ENCODE measurements around the gene DDX42.

The DDX42 gene

GRCh38 chr17:63830278-63830677 is 56.3 kb downstream of the DDX42 start:
- peaks cover 18 to 25% of the 10 kb centered on the region in 2 donors for H3K4me1 ChIP-seq (ENCODE audit: control insufficient read depth in 2 of 2, insufficient read depth in 2 of 2, low read length in 2 of 2)
- peaks cover 58 to 69% of the 10 kb centered on the region in 2 donors for H3K36me3 ChIP-seq (ENCODE audit: control insufficient read depth in 2 of 2, insufficient read depth in 2 of 2, low read length in 2 of 2)
- no peaks in the 10 kb centered on the region for H3K9me3 ChIP-seq (ENCODE audit: control insufficient read depth in 2 of 2, low read length in 2 of 2)
- H3K27ac ChIP-seq (ENCODE audit: low read depth in 2 of 2, low read length in 2 of 2), result no peak overlapping the region
- H3K9ac ChIP-seq (ENCODE audit: low read depth in 1 of 2, low read length in 2 of 2), result no peak overlapping the region
- H3K4me3 ChIP-seq (ENCODE audit: low read length in 2 of 2), result no peak overlapping the region
- H3K27me3 ChIP-seq (ENCODE audit: control insufficient read depth in 2 of 2, insufficient read depth in 2 of 2, low read length in 2 of 2), result no peaks in the 10 kb centered on the region

GRCh38 chr17:63830904-63831491 is 57.0 kb downstream of the DDX42 start:
- Histone ChIP-seq H3K9me3 (ENCODE audit: control insufficient read depth in 2 of 2, low read length in 2 of 2) (no peaks in the 10 kb centered on the region), H3K9ac (ENCODE audit: low read depth in 1 of 2, low read length in 2 of 2) (no peak overlapping the region), H3K36me3 (ENCODE audit: control insufficient read depth in 2 of 2, insufficient read depth in 2 of 2, low read length in 2 of 2) (peaks cover 62 to 68% of the 10 kb centered on the region in 2 donors), H3K4me1 (ENCODE audit: control insufficient read depth in 2 of 2, insufficient read depth in 2 of 2, low read length in 2 of 2) (peaks cover 15 to 20% of the 10 kb centered on the region in 2 donors), H3K4me3 (ENCODE audit: low read length in 2 of 2) (no peak overlapping the region), H3K27me3 (ENCODE audit: control insufficient read depth in 2 of 2, insufficient read depth in 2 of 2, low read length in 2 of 2) (no peaks in the 10 kb centered on the region), H3K27ac (ENCODE audit: low read depth in 2 of 2, low read length in 2 of 2) (no peak overlapping the region)

GRCh38 chr17:63831505-63831904 is 57.5 kb downstream of the DDX42 start:
- Histone ChIP-seq H3K9me3 (ENCODE audit: control insufficient read depth in 2 of 2, low read length in 2 of 2) (no peaks in the 10 kb centered on the region), H3K27me3 (ENCODE audit: control insufficient read depth in 2 of 2, insufficient read depth in 2 of 2, low read length in 2 of 2) (no peaks in the 10 kb centered on the region), H3K9ac (ENCODE audit: low read depth in 1 of 2, low read length in 2 of 2) (no peak overlapping the region), H3K27ac (ENCODE audit: low read depth in 2 of 2, low read length in 2 of 2) (no peak overlapping the region), H3K4me3 (ENCODE audit: low read length in 2 of 2) (no peak overlapping the region), H3K36me3 (ENCODE audit: control insufficient read depth in 2 of 2, insufficient read depth in 2 of 2, low read length in 2 of 2) (peaks cover 62 to 72% of the 10 kb centered on the region in 2 donors), H3K4me1 (ENCODE audit: control insufficient read depth in 2 of 2, insufficient read depth in 2 of 2, low read length in 2 of 2) (peaks cover 10 to 15% of the 10 kb centered on the region in 2 donors)

GRCh38 chr17:63832014-63832413 is 58.0 kb downstream of the DDX42 start:
- Histone ChIP-seq H3K4me3 (ENCODE audit: low read length in 2 of 2) (no peak overlapping the region), H3K27me3 (ENCODE audit: control insufficient read depth in 2 of 2, insufficient read depth in 2 of 2, low read length in 2 of 2) (no peaks in the 10 kb centered on the region), H3K27ac (ENCODE audit: low read depth in 2 of 2, low read length in 2 of 2) (no peak overlapping the region), H3K4me1 (ENCODE audit: control insufficient read depth in 2 of 2, insufficient read depth in 2 of 2, low read length in 2 of 2) (peaks cover 9 to 15% of the 10 kb centered on the region in 2 donors), H3K9ac (ENCODE audit: low read depth in 1 of 2, low read length in 2 of 2) (no peak overlapping the region), H3K36me3 (ENCODE audit: control insufficient read depth in 2 of 2, insufficient read depth in 2 of 2, low read length in 2 of 2) (peaks cover 67 to 77% of the 10 kb centered on the region in 2 donors), H3K9me3 (ENCODE audit: control insufficient read depth in 2 of 2, low read length in 2 of 2) (no peaks in the 10 kb centered on the region)

GRCh38 chr17:63832455-63832854 is 58.5 kb downstream of the DDX42 start:
- peaks cover 70 to 78% of the 10 kb centered on the region in 2 donors for H3K36me3 ChIP-seq (ENCODE audit: control insufficient read depth in 2 of 2, insufficient read depth in 2 of 2, low read length in 2 of 2)
- H3K27ac ChIP-seq (ENCODE audit: low read depth in 2 of 2, low read length in 2 of 2), result no peak overlapping the region
- H3K27me3 ChIP-seq (ENCODE audit: control insufficient read depth in 2 of 2, insufficient read depth in 2 of 2, low read length in 2 of 2), result no peaks in the 10 kb centered on the region

GRCh38 chr17:63833026-63833740 is 59.2 kb downstream of the DDX42 start:
- H3K27me3 ChIP-seq (ENCODE audit: control insufficient read depth in 2 of 2, insufficient read depth in 2 of 2, low read length in 2 of 2), result no peaks in the 10 kb centered on the region
- H3K9ac ChIP-seq (ENCODE audit: low read depth in 1 of 2, low read length in 2 of 2), result no peak overlapping the region
- H3K36me3 ChIP-seq (ENCODE audit: control insufficient read depth in 2 of 2, insufficient read depth in 2 of 2, low read length in 2 of 2), result peaks cover 70 to 78% of the 10 kb centered on the region in 2 donors
- no peak overlapping the region for H3K4me3 ChIP-seq (ENCODE audit: low read length in 2 of 2)
- peaks cover 6 to 15% of the 10 kb centered on the region in 2 donors for H3K4me1 ChIP-seq (ENCODE audit: control insufficient read depth in 2 of 2, insufficient read depth in 2 of 2, low read length in 2 of 2)
- no peak overlapping the region for H3K27ac ChIP-seq (ENCODE audit: low read depth in 2 of 2, low read length in 2 of 2)
- no peaks in the 10 kb centered on the region for H3K9me3 ChIP-seq (ENCODE audit: control insufficient read depth in 2 of 2, low read length in 2 of 2)

More at GRCh38 chr17:63832455-63832854, 58.5 kb downstream of the DDX42 start:
- H3K4me1 ChIP-seq (ENCODE audit: control insufficient read depth in 2 of 2, insufficient read depth in 2 of 2, low read length in 2 of 2), result peaks cover 9 to 14% of the 10 kb centered on the region in 2 donors
- H3K9ac ChIP-seq (ENCODE audit: low read depth in 1 of 2, low read length in 2 of 2), result no peak overlapping the region
- H3K9me3 ChIP-seq (ENCODE audit: control insufficient read depth in 2 of 2, low read length in 2 of 2), result no peaks in the 10 kb centered on the region
- no peak overlapping the region for H3K4me3 ChIP-seq (ENCODE audit: low read length in 2 of 2)

GRCh38 chr17:63833741-63834373 is 59.9 kb downstream of the DDX42 start:
- Histone ChIP-seq H3K27ac (ENCODE audit: low read depth in 2 of 2, low read length in 2 of 2) (no peak overlapping the region), H3K4me1 (ENCODE audit: control insufficient read depth in 2 of 2, insufficient read depth in 2 of 2, low read length in 2 of 2) (peaks cover 6 to 14% of the 10 kb centered on the region in 2 donors), H3K36me3 (ENCODE audit: control insufficient read depth in 2 of 2, insufficient read depth in 2 of 2, low read length in 2 of 2) (peaks cover 70 to 78% of the 10 kb centered on the region in 2 donors), H3K9me3 (ENCODE audit: control insufficient read depth in 2 of 2, low read length in 2 of 2) (no peaks in the 10 kb centered on the region), H3K4me3 (ENCODE audit: low read length in 2 of 2) (no peak overlapping the region), H3K27me3 (ENCODE audit: control insufficient read depth in 2 of 2, insufficient read depth in 2 of 2, low read length in 2 of 2) (no peaks in the 10 kb centered on the region), H3K9ac (ENCODE audit: low read depth in 1 of 2, low read length in 2 of 2) (no peak overlapping the region)

- Histone ChIP-seq H3K9me3 (ENCODE audit: control insufficient read depth in 2 of 2, low read length in 2 of 2) (no peaks in the 10 kb centered on the region), H3K4me1 (ENCODE audit: control insufficient read depth in 2 of 2, insufficient read depth in 2 of 2, low read length in 2 of 2) (peaks cover 14 to 21% of the 10 kb centered on the region in 2 donors), H3K4me3 (ENCODE audit: low read length in 2 of 2) (no peak overlapping the region), H3K27ac (ENCODE audit: low read depth in 2 of 2, low read length in 2 of 2) (no peak overlapping the region), H3K36me3 (ENCODE audit: control insufficient read depth in 2 of 2, insufficient read depth in 2 of 2, low read length in 2 of 2) (peaks cover 67 to 72% of the 10 kb centered on the region in 2 donors), H3K9ac (ENCODE audit: low read depth in 1 of 2, low read length in 2 of 2) (no peak overlapping the region), H3K27me3 (ENCODE audit: control insufficient read depth in 2 of 2, insufficient read depth in 2 of 2, low read length in 2 of 2) (no peaks in the 10 kb centered on the region)
Measured at GRCh38 chr17:63834431-63835166, 60.6 kb downstream of the DDX42 start.

- no peaks in the 10 kb centered on the region for H3K27me3 ChIP-seq (ENCODE audit: control insufficient read depth in 2 of 2, insufficient read depth in 2 of 2, low read length in 2 of 2)
- peaks cover 61 to 65% of the 10 kb centered on the region in 2 donors for H3K36me3 ChIP-seq (ENCODE audit: control insufficient read depth in 2 of 2, insufficient read depth in 2 of 2, low read length in 2 of 2)
- H3K4me3 ChIP-seq (ENCODE audit: low read length in 2 of 2), result no peak overlapping the region
- no peak overlapping the region for H3K27ac ChIP-seq (ENCODE audit: low read depth in 2 of 2, low read length in 2 of 2)
- peaks cover 16 to 21% of the 10 kb centered on the region in 2 donors for H3K4me1 ChIP-seq (ENCODE audit: control insufficient read depth in 2 of 2, insufficient read depth in 2 of 2, low read length in 2 of 2)
- H3K9me3 ChIP-seq (ENCODE audit: control insufficient read depth in 2 of 2, low read length in 2 of 2), result no peaks in the 10 kb centered on the region
- H3K9ac ChIP-seq (ENCODE audit: low read depth in 1 of 2, low read length in 2 of 2), result no peak overlapping the region
Measured at GRCh38 chr17:63835167-63835720, 61.3 kb downstream of the DDX42 start.

Measured in mucosa of rectum (tissue), 2 donors.